ENCODE measurements around the gene IGFN1. TPM values are rescaled to one million over a fixed set of nuclear protein-coding genes. Genes with fewer than 3 reads are reported as not detected.

IGFN1 gene
- total and polyA plus RNA-seq, 7 donors, result 2.7 to 442 (median 33.1) TPM

DNA sequence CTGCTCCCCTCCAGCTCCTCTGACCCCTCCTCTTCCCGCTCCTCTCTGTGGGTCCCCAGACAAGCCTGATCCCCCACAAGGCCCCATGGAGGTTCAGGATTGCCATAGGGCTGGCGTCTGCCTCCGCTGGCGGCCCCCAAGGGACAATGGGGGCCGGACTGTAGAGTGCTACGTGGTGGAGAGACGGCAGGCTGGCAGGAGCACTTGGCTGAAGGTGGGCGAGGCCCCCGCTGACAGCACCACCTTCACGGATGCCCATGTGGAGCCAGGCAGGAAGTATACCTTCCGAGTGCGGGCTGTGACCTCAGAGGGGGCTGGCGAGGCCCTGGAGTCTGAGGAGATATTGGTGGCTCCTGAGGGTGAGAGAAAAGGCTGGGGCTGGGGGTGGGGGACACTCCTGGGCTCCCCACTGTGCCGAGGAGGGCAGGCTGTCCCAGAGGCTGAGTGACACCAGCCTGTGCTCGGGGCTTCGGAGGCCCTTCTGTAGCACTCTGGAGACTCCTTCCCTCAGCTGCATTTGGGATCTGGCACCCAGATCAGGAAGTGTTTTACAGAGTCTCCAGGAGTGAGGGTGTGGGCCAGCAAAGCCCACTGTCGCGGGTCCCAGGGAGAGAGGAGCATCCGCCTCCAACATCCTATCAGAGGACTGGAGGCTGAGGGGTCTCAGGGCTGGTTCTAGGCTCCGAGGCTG is 25.9 kb downstream of the IGFN1 start:
- H3K4me3 ChIP-seq, result no peak overlapping the region
- WGBS, 3 donors, result 79 to 85% (median 80%) methylated on average over 20 of the region's 20 CpGs
- peaks cover 0 to 63% of the 10 kb centered on the region in 2 donors for H3K36me3 ChIP-seq (ENCODE audit: insufficient read depth in 1 of 2, low read depth in 1 of 2)
- intact Hi-C loops (cut with DNase I), result no loop called here
- DNase-seq (no peak), ATAC-seq (no peak)
- H3K4me1 ChIP-seq, result no peaks in the 10 kb centered on the region
- TF ChIP-seq, protein P1, sequence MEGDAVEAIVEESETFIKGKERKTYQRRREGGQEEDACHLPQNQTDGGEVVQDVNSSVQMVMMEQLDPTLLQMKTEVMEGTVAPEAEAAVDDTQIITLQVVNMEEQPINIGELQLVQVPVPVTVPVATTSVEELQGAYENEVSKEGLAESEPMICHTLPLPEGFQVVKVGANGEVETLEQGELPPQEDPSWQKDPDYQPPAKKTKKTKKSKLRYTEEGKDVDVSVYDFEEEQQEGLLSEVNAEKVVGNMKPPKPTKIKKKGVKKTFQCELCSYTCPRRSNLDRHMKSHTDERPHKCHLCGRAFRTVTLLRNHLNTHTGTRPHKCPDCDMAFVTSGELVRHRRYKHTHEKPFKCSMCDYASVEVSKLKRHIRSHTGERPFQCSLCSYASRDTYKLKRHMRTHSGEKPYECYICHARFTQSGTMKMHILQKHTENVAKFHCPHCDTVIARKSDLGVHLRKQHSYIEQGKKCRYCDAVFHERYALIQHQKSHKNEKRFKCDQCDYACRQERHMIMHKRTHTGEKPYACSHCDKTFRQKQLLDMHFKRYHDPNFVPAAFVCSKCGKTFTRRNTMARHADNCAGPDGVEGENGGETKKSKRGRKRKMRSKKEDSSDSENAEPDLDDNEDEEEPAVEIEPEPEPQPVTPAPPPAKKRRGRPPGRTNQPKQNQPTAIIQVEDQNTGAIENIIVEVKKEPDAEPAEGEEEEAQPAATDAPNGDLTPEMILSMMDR (IDR thresholded peaks at IDR 0.05), result no peak
- H3K27ac ChIP-seq, result no peak overlapping the region
- no peaks in the 10 kb centered on the region for H3K27me3 ChIP-seq (ENCODE audit: insufficient read depth in 3 of 3, low read length in 2 of 3)
- no peaks in the 10 kb centered on the region for H3K9me3 ChIP-seq

DNA sequence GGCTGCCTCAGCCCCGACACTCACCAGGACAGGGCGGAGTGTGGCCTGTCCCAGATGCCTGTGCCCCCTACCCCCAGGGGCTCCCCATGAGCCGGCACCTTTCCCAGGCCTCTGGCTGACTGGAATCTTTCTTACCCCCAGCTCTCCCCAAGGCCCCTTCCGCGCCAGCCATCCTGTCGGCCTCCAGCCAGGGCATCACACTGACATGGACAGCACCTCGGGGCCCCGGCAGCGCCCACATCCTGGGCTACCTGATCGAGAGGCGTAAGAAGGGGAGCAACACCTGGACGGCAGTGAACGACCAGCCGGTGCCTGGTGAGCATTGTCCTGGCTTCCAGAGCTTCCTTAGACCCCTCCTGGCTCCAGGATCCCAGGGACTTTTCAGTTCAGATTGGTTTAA is 26.5 kb downstream of the IGFN1 start:
- WGBS, 3 donors, result 93 to 95% (median 94%) methylated on average over 13 to 14 of the region's 14 CpGs

GRCh38 chr1:201217851-201218250 is 27.2 kb downstream of the IGFN1 start:
- DNase-seq, result no peak
- no peak overlapping the region for H3K27ac ChIP-seq
- peaks cover 5% of the 10 kb centered on the region for H3K4me1 ChIP-seq
- no peak for ATAC-seq
- intact Hi-C loops (cut with DNase I), result no loop called here
- peaks cover 0 to 61% of the 10 kb centered on the region in 2 donors for H3K36me3 ChIP-seq (ENCODE audit: insufficient read depth in 1 of 2, low read depth in 1 of 2)
- no peaks in the 10 kb centered on the region for H3K27me3 ChIP-seq (ENCODE audit: insufficient read depth in 3 of 3, low read length in 2 of 3)
- H3K4me3 ChIP-seq, result no peak overlapping the region
- TF ChIP-seq, protein P1 (IDR thresholded peaks at IDR 0.05), result no peak
- 85 to 91% (median 89%) methylated on average over 3 of the region's 3 CpGs for WGBS, 3 donors
- H3K9me3 ChIP-seq, result no peaks in the 10 kb centered on the region

More for the DNA sequence above, 26.5 kb downstream of the IGFN1 start:
- H3K27me3 ChIP-seq (ENCODE audit: insufficient read depth in 3 of 3, low read length in 2 of 3), result no peaks in the 10 kb centered on the region
- H3K27ac ChIP-seq, result no peak overlapping the region
- TF ChIP-seq, protein P1 (IDR thresholded peaks at IDR 0.05), result no peak
- no peaks in the 10 kb centered on the region for H3K4me1 ChIP-seq
- H3K36me3 ChIP-seq (ENCODE audit: insufficient read depth in 1 of 2, low read depth in 1 of 2), result peaks cover 0 to 64% of the 10 kb centered on the region in 2 donors
- no peaks in the 10 kb centered on the region for H3K9me3 ChIP-seq
- H3K4me3 ChIP-seq, result no peak overlapping the region
- DNase-seq (no peak), ATAC-seq (no peak)
- intact Hi-C loops (cut with DNase I), result no loop called here

DNA sequence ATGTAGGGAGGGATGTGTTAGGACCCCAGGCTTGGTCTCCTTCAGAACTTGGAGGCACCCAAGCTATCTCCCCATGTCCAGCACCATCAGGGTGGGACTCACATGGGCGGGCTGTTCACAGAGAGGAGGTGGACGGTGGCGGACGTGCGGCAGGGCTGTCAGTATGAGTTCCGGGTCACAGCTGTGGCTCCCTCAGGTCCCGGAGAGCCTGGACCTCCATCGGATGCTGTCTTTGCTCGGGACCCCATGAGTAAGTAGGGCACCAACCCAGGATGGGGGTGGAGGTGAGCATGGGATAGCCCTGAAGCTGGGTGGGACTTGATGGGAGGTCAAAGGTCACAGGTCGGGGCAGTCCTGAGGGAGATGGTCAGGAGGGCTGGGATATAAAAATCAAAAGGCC is 27.8 kb downstream of the IGFN1 start:
- intact Hi-C loops (cut with DNase I), result no loop called here
- DNase-seq (no peak), ATAC-seq (no peak)
- Histone ChIP-seq H3K27ac (no peak overlapping the region), H3K4me3 (no peak overlapping the region), H3K27me3 (ENCODE audit: insufficient read depth in 3 of 3, low read length in 2 of 3) (no peaks in the 10 kb centered on the region), H3K36me3 (ENCODE audit: insufficient read depth in 1 of 2, low read depth in 1 of 2) (peaks cover 0 to 60% of the 10 kb centered on the region in 2 donors), H3K9me3 (no peaks in the 10 kb centered on the region), H3K4me1 (peaks cover 7% of the 10 kb centered on the region)
- 86 to 94% (median 92%) methylated on average over 10 of the region's 10 CpGs for WGBS, 3 donors
- TF ChIP-seq, protein P1 (IDR thresholded peaks at IDR 0.05), result no peak

All from psoas muscle (tissue), 8 donors.